Adrenal gland (tissue), 12 donors: ENCODE measurements around the gene ENAH. TPM values are rescaled to one million over a fixed set of nuclear protein-coding genes. Genes with fewer than 3 reads are reported as not detected.

Experiments
- DNase-seq, 7 donors: peaks; one replicate each; pipeline ENCODE4 v3.0.0-alpha.2; 2019 to 2020
- H3K27ac ChIP-seq, 5 donors: fragments of 200-600 bp; sonication (generic) in 4 of 5; 1 replicate in 3 of 5; 2 replicates in 2 of 5; pipeline versions ENCODE4 v1.5.1 to v1.8.0; 2016 to 2020; ENCODE audit warnings: mild to moderate bottlenecking in 1 of 5
- H3K27me3 ChIP-seq: fragments of 200-600 bp; 2 replicates; pipeline ENCODE4 v1.8.0; 2021
- H3K36me3 ChIP-seq, 2 donors: fragments of 200-600 bp; replicated peaks in 1 of 2; 1 replicate in 1 of 2; 2 replicates in 1 of 2; pipeline versions ENCODE4 v1.5.1 to v1.8.0; 2018 to 2022
- H3K4me1 ChIP-seq, 2 donors: fragments of 200-600 bp; replicated peaks in 1 of 2; 1 replicate in 1 of 2; 2 replicates in 1 of 2; pipeline versions ENCODE4 v1.5.1 to v1.8.0; 2018 to 2021
- H3K4me3 ChIP-seq, 4 donors: fragments of 200-600 bp; sonication (generic) in 3 of 4; one replicate each; pipeline ENCODE4 v1.5.1; 2016 to 2018
- H3K9me3 ChIP-seq, 3 donors: fragments of 200-600 bp; sonication (generic) in 1 of 3; replicated peaks in 1 of 3; 1 replicate in 2 of 3; 2 replicates in 1 of 3; pipeline versions ENCODE4 v1.5.1 to v1.8.0; 2016 to 2021
- POLR2A ChIP-seq, 2 donors: fragments of 450-650 bp; IDR thresholded peaks; one replicate each; pipeline ENCODE4 v1.6.1; 2017; ENCODE audit warnings: antibody characterized with exemption in 2 of 2, mild to moderate bottlenecking in 2 of 2, moderate library complexity in 1 of 2
- WGBS, 4 donors: extraction: QIAGEN DNeasy Blood & Tissue Kit in 2 of 4; methylation state at CpG; one replicate each; pipeline versions ENCODE4 v1.1.5 to v1.1.7; 2013 to 2017; 5-methylcytosine and 5-hydroxymethylcytosine counted together
- intact Hi-C, 2 donors: fragments of 100-400 bp; cut with DNase I; formaldehyde crosslinking; loops; one replicate each; pipeline versions ENCODE4 v1.14.1 to v1.15.0; 2022 to 2023
- polyA plus RNA-seq, 3 donors: library from polyadenylated mRNA; stranded (reverse); fragments of 200-250 nt in 2 of 3; fragments of 350-450 nt in 1 of 3; fragmentation: Illumina TruSeq in 1 of 3; extraction: RNeasy Lipid Tissue Mini Kit (QIAGEN cat#74804) in 1 of 3; gene quantifications; one replicate each; pipeline ENCODE4 v1.2.3, GENCODE V29; 2013 to 2014
- total RNA-seq, 9 donors: library from RNA; depleted of rRNA in 4 of 9; stranded (reverse); fragments of >200 nt in 4 of 9; fragments of 120-200 nt in 1 of 9; fragmentation: NEBNext Ultra II Directional in 1 of 9; extraction: Animal tissue kit (Norgen Biotek cat#: 25700) in 1 of 9; gene quantifications; one replicate each; pipeline versions ENCODE4 v1.1.0 to v1.2.4, GENCODE V29; 2013 to 2023
- TF ChIP-seq, protein P1 (sequence below), 6 experiments: fragments of 450-650 bp in 4 of 6; fragments of 200-600 bp in 2 of 6; sonication (generic) in 1 of 6; IDR thresholded peaks; 1 replicate in 5 of 6; 2 replicates in 1 of 6; pipeline versions ENCODE4 v1.5.1 to v1.8.0; 2016 to 2021; ENCODE audit warnings: antibody characterized with exemption in 6 of 6, mild to moderate bottlenecking in 2 of 6, moderate library complexity in 1 of 6
- donor health status: healthy with polysubstance abuse.
- donor health status: Bipolar disorder and iron deficiency.
- donor health status: DM: yes; HTN: yes; CAD: no.
- donor health status: DM: no; HTN: no; CAD: no.
- donor health status: DM: no; HTN: no; CAD: no.
- donor health status: DM: yes; HTN: yes; CAD: no.

ENAH gene
- total and polyA plus RNA-seq, 12 donors: 10.0 to 142 (median 71.9) TPM

- no peak for DNase-seq
- 78 to 92% (median 88%) methylated on average over 2 of the region's 2 CpGs for WGBS, 4 donors
- no peaks in the 10 kb centered on the region for H3K27me3 ChIP-seq
- no peaks in the 10 kb centered on the region for H3K36me3 ChIP-seq
- intact Hi-C loops: no loop called here
- no peak overlapping the region for H3K27ac ChIP-seq
- TF ChIP-seq, protein P1, sequence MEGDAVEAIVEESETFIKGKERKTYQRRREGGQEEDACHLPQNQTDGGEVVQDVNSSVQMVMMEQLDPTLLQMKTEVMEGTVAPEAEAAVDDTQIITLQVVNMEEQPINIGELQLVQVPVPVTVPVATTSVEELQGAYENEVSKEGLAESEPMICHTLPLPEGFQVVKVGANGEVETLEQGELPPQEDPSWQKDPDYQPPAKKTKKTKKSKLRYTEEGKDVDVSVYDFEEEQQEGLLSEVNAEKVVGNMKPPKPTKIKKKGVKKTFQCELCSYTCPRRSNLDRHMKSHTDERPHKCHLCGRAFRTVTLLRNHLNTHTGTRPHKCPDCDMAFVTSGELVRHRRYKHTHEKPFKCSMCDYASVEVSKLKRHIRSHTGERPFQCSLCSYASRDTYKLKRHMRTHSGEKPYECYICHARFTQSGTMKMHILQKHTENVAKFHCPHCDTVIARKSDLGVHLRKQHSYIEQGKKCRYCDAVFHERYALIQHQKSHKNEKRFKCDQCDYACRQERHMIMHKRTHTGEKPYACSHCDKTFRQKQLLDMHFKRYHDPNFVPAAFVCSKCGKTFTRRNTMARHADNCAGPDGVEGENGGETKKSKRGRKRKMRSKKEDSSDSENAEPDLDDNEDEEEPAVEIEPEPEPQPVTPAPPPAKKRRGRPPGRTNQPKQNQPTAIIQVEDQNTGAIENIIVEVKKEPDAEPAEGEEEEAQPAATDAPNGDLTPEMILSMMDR (IDR thresholded peaks at IDR 0.05): no peak
- TF ChIP-seq POLR2A (IDR thresholded peaks at IDR 0.05): no peak
- H3K4me1 ChIP-seq: no peaks in the 10 kb centered on the region
- no peaks in the 10 kb centered on the region for H3K9me3 ChIP-seq
- H3K4me3 ChIP-seq: no peak overlapping the region
These were observed 120.5 kb downstream of the ENAH start for GRCh38 chr1:225532240-225532944.

DNA sequence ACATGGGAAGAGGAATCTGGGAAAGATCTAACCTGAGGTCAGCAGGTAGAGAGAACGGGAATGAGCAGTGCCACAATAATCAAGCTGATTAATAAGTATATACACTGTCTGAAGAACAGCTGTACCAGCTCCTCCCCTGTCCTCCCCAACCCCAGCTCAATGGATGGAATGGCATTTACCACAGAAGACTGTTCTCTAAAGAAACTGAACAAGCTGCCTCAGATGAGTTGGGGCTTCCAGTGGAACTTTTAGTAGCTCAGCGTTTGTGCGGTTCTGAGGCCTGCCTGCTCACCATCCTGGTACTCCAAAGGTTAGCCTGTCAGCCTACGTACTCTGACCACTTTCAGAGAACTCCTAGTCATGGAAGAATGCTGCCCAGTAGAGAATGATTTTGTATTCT is 123.2 kb downstream of the ENAH start:
- no peak for TF ChIP-seq POLR2A (IDR thresholded peaks at IDR 0.05)
- TF ChIP-seq, protein P1 (IDR thresholded peaks at IDR 0.05): no peak
- Histone ChIP-seq H3K27ac (no peak overlapping the region), H3K27me3 (no peaks in the 10 kb centered on the region), H3K36me3 (no peaks in the 10 kb centered on the region), H3K9me3 (no peaks in the 10 kb centered on the region), H3K4me1 (peaks cover 0 to 7% of the 10 kb centered on the region in 2 donors), H3K4me3 (no peak overlapping the region)
- DNase-seq: no peak
- 88 to 97% (median 94%) methylated on average over 4 of the region's 4 CpGs for WGBS, 4 donors
- intact Hi-C loops: no loop called here

DNA sequence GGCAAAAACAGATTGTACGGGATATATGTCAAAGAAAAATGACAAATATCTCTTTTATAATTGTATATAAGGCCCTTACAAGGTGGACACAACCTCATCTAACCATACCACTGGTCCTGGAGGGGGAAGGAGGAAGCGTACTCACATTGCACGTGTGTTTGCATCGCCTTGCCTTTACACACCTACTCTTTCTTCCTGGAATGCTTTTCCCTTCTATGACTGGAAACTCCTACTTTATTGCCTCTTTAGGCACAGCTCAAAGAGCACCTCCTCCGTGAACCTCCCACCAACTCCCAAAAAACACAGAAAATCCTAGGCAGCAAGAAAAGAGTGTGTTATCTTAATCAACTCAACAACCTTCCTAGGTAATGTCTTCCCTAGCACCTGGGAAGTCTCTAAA is 125.3 kb downstream of the ENAH start:
- Histone ChIP-seq H3K27ac (no peak overlapping the region), H3K4me3 (no peak overlapping the region), H3K9me3 (no peaks in the 10 kb centered on the region), H3K27me3 (no peaks in the 10 kb centered on the region), H3K4me1 (peaks cover 0 to 11% of the 10 kb centered on the region in 2 donors), H3K36me3 (no peaks in the 10 kb centered on the region)
- 91 to 95% (median 94%) methylated on average over 5 of the region's 5 CpGs for WGBS, 4 donors
- TF ChIP-seq POLR2A (IDR thresholded peaks at IDR 0.05): no peak
- TF ChIP-seq, protein P1 (IDR thresholded peaks at IDR 0.05): no peak
- intact Hi-C loops: no loop called here
- no peak for DNase-seq

- Histone ChIP-seq H3K27me3 (no peaks in the 10 kb centered on the region), H3K36me3 (no peaks in the 10 kb centered on the region), H3K4me1 (peaks cover 0 to 11% of the 10 kb centered on the region in 2 donors), H3K27ac (no peak overlapping the region), H3K4me3 (no peak overlapping the region), H3K9me3 (no peaks in the 10 kb centered on the region)
- intact Hi-C loops: no loop called here
- TF ChIP-seq POLR2A (IDR thresholded peaks at IDR 0.05): no peak
- TF ChIP-seq, protein P1 (IDR thresholded peaks at IDR 0.05): no peak
- peak in 1 of 7 donors; percentile 21 for DNase-seq
- WGBS, 4 donors: 22 to 38% (median 27%) methylated on average over 3 of the region's 3 CpGs
These were observed 126.0 kb downstream of the ENAH start for GRCh38 chr1:225526878-225527277.
